ENCODE results near the gene ELAVL2.

Gene ELAVL2

DNA sequence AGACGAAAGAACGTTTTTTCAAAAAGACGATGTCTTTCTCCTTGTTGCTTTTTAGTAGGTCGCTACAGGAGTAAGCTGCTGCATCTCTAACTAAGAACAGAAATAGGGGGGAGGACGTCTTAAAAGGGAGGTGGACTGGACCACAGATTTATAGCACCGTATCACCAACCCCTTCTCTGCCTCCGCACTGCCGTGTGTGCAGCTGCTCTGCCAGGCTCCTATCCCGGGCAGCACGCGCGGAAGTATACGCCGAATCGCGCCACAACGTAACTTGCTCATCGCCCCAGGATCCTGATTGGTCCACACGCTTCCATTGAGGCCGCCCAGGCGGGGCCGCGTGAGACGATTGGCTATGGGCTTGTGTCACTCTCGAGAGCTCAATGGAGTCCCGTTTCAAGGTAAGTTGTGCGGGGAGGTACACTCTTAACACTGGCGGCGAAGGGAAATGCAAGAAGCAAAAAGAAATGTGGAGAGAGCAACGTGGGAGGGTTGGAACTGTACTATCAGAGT, at the start of gene ELAVL2:
Gene ELAVL2 (minus strand): TSS at position 121 of the 510 bp plus-strand sequence. CDS start 64,006 bp downstream, outside the sequence.
- Histone ChIP-seq H3K4me3 (ENCODE audit: low read depth, low read length) (peak within 1 kb of the TSS; percentile 75), H3K27me3 (ENCODE audit: control insufficient read depth, insufficient read depth, low read length) (peaks cover 92% of the 10 kb centered on the region), H3K4me1 (ENCODE audit: control insufficient read depth, insufficient read depth, low read length) (peaks cover 19% of the 10 kb centered on the region), H3K9ac (ENCODE audit: low read length) (no peak within 1 kb of the TSS), H3K27ac (ENCODE audit: low read depth, low read length) (no peak within 1 kb of the TSS), H3K36me3 (ENCODE audit: control insufficient read depth, insufficient read depth, low read length) (no peaks in the 10 kb centered on the region), H3K9me3 (ENCODE audit: control insufficient read depth, insufficient read depth, low read depth, low read length) (no peaks in the 10 kb centered on the region)

DNA sequence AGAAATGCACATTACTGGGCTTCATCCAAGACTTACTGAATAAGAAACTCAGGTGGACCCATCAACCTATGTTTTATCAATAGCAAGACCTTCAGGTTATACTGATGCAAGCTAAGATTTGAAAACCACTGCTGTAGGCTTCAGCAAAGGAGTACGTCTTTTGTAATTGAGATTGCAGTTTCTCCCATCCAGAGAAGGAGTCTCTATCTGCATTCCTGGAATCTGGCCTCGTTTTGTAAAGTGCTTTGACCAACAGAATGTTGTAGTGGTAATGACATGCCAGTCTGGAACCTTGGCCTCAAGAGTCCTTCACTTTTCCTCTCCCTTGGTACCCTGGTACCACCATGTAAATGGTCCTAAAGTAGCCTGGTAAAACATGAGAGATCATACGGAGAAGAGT, 32.2 kb upstream of the ELAVL2 start:
- Histone ChIP-seq H3K4me1 (ENCODE audit: control insufficient read depth, insufficient read depth, low read length) (no peaks in the 10 kb centered on the region), H3K27me3 (ENCODE audit: control insufficient read depth, insufficient read depth, low read length) (no peaks in the 10 kb centered on the region), H3K36me3 (ENCODE audit: control insufficient read depth, insufficient read depth, low read length) (no peaks in the 10 kb centered on the region), H3K9me3 (ENCODE audit: control insufficient read depth, insufficient read depth, low read depth, low read length) (no peaks in the 10 kb centered on the region), H3K4me3 (ENCODE audit: low read depth, low read length) (no peak overlapping the region), H3K9ac (ENCODE audit: low read length) (no peak overlapping the region), H3K27ac (ENCODE audit: low read depth, low read length) (no peak overlapping the region)

DNA sequence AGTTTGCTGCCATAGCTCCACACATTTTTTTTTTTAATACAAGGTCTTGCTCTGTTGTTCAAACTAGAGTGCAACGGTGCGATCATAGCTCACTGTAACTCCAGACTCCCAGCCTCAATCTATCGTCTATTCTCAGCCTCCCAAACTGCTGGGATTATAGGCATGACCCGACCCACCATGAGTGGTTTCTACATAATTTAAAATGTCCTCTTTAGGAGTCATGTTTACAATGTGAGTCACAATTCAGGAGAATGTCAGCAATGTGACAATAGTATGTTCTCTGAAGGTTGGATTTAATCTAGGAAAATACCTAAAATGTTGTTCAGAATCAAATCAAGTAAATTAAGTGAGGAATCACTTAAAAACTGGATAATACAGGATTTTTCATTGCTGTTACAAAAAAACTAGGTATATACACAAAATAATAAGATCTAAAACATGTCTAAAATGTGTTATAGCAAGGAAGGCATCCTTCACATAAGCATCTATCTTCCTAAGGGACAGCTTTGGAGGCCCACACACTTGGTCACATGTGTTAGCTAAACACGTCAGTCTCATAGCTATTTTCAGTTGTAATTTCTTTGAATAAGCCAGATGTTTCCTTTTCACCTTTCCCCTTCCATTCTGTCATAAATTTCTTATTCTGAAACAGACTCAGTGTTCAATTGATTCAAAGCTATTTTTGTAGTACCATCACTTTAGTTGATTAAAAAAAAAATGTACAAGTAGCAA, 30.0 kb upstream of the ELAVL2 start:
- no peak overlapping the region for H3K9ac ChIP-seq (ENCODE audit: low read length)
- H3K27ac ChIP-seq (ENCODE audit: low read depth, low read length), result no peak overlapping the region
- no peaks in the 10 kb centered on the region for H3K36me3 ChIP-seq (ENCODE audit: control insufficient read depth, insufficient read depth, low read length)
- no peaks in the 10 kb centered on the region for H3K4me1 ChIP-seq (ENCODE audit: control insufficient read depth, insufficient read depth, low read length)
- no peaks in the 10 kb centered on the region for H3K9me3 ChIP-seq (ENCODE audit: control insufficient read depth, insufficient read depth, low read depth, low read length)
- H3K4me3 ChIP-seq (ENCODE audit: low read depth, low read length), result no peak overlapping the region
- H3K27me3 ChIP-seq (ENCODE audit: control insufficient read depth, insufficient read depth, low read length), result peaks cover 13% of the 10 kb centered on the region

- Histone ChIP-seq H3K9me3 (ENCODE audit: control insufficient read depth, insufficient read depth, low read depth, low read length) (no peaks in the 10 kb centered on the region), H3K27ac (ENCODE audit: low read depth, low read length) (no peak overlapping the region), H3K4me1 (ENCODE audit: control insufficient read depth, insufficient read depth, low read length) (peaks cover 8% of the 10 kb centered on the region), H3K4me3 (ENCODE audit: low read depth, low read length) (peak overlapping the region; percentile 74), H3K27me3 (ENCODE audit: control insufficient read depth, insufficient read depth, low read length) (peaks cover 36% of the 10 kb centered on the region), H3K36me3 (ENCODE audit: control insufficient read depth, insufficient read depth, low read length) (no peaks in the 10 kb centered on the region), H3K9ac (ENCODE audit: low read length) (peak overlapping the region; percentile 27)
Measured at GRCh38 chr9:23850690-23851629, 24.9 kb upstream of the ELAVL2 start.

DNA sequence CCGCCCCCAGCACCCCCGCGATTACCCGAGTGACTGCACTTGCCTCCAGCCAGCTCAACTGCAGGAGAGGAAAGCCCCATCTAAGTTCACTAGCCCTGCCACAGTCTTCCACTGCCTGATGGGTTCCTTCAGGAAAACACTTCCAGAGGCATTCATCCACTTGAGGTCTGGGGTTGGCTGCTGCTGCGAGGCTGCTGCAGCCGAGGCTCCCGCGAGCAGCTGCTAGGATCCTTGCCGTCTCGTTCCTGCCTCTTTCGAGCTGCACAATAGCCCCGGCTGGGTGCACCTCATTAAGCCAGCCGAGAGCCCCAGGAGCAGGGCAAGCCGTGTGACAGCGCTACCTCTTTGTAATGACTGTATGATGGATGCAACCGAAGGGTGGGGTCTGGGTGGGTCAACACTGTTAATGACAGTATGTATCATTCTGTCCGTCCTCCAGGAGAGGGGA, 24.2 kb upstream of the ELAVL2 start:
- H3K36me3 ChIP-seq (ENCODE audit: control insufficient read depth, insufficient read depth, low read length), result no peaks in the 10 kb centered on the region
- H3K27ac ChIP-seq (ENCODE audit: low read depth, low read length), result no peak overlapping the region
- H3K9me3 ChIP-seq (ENCODE audit: control insufficient read depth, insufficient read depth, low read depth, low read length), result no peaks in the 10 kb centered on the region
- peaks cover 36% of the 10 kb centered on the region for H3K27me3 ChIP-seq (ENCODE audit: control insufficient read depth, insufficient read depth, low read length)
- H3K9ac ChIP-seq (ENCODE audit: low read length), result no peak overlapping the region
- H3K4me1 ChIP-seq (ENCODE audit: control insufficient read depth, insufficient read depth, low read length), result peaks cover 8% of the 10 kb centered on the region
- peak overlapping the region; percentile 74 for H3K4me3 ChIP-seq (ENCODE audit: low read depth, low read length)

- Histone ChIP-seq H3K27me3 (ENCODE audit: control insufficient read depth, insufficient read depth, low read length) (peaks cover 36% of the 10 kb centered on the region), H3K4me1 (ENCODE audit: control insufficient read depth, insufficient read depth, low read length) (peaks cover 8% of the 10 kb centered on the region), H3K27ac (ENCODE audit: low read depth, low read length) (no peak overlapping the region), H3K36me3 (ENCODE audit: control insufficient read depth, insufficient read depth, low read length) (no peaks in the 10 kb centered on the region), H3K4me3 (ENCODE audit: low read depth, low read length) (peak overlapping the region; percentile 74), H3K9me3 (ENCODE audit: control insufficient read depth, insufficient read depth, low read depth, low read length) (no peaks in the 10 kb centered on the region), H3K9ac (ENCODE audit: low read length) (no peak overlapping the region)
Measured at GRCh38 chr9:23849379-23850035, 23.5 kb upstream of the ELAVL2 start.

GRCh38 chr9:23842565-23843129, 16.6 kb upstream of the ELAVL2 start:
- Histone ChIP-seq H3K9ac (ENCODE audit: low read length) (no peak overlapping the region), H3K9me3 (ENCODE audit: control insufficient read depth, insufficient read depth, low read depth, low read length) (no peaks in the 10 kb centered on the region), H3K36me3 (ENCODE audit: control insufficient read depth, insufficient read depth, low read length) (no peaks in the 10 kb centered on the region), H3K27me3 (ENCODE audit: control insufficient read depth, insufficient read depth, low read length) (no peaks in the 10 kb centered on the region), H3K27ac (ENCODE audit: low read depth, low read length) (no peak overlapping the region), H3K4me1 (ENCODE audit: control insufficient read depth, insufficient read depth, low read length) (peaks cover 7% of the 10 kb centered on the region; the same call in 1 of the 2 replicates), H3K4me3 (ENCODE audit: low read depth, low read length) (no peak overlapping the region)

- no peaks in the 10 kb centered on the region for H3K36me3 ChIP-seq (ENCODE audit: control insufficient read depth, insufficient read depth, low read length)
- no peak overlapping the region for H3K9ac ChIP-seq (ENCODE audit: low read length)
- no peak overlapping the region for H3K4me3 ChIP-seq (ENCODE audit: low read depth, low read length)
- H3K27me3 ChIP-seq (ENCODE audit: control insufficient read depth, insufficient read depth, low read length), result 0 out of 2 replicates have a peak, but pooled peaks cover 4% of the 10 kb centered on the region
- no peaks in the 10 kb centered on the region for H3K9me3 ChIP-seq (ENCODE audit: control insufficient read depth, insufficient read depth, low read depth, low read length)
- peaks cover 7% of the 10 kb centered on the region; the same call in 1 of the 2 replicates for H3K4me1 ChIP-seq (ENCODE audit: control insufficient read depth, insufficient read depth, low read length)
- H3K27ac ChIP-seq (ENCODE audit: low read depth, low read length), result no peak overlapping the region
Measured at GRCh38 chr9:23841304-23841703, 15.3 kb upstream of the ELAVL2 start.

DNA sequence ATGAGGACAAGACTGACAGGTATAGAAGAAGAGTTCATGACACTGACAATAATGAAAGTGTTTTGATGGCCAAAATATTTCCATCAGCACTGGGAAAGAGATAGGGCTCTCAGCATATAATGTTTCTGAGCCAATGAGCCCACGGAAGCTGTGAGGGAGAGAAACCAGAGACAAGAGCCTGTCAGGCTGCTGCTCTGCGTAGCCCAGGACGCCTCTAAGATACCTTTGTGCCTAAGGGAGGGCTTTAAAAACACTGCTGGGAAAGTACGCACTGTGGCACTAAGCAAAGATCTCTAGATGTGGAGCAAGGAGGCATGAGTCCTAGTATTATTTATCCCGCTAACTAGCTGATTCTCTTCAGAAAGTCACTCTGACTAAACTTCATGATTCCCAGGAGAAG, 11.0 kb upstream of the ELAVL2 start:
- no peak overlapping the region for H3K4me3 ChIP-seq (ENCODE audit: low read depth, low read length)
- no peaks in the 10 kb centered on the region for H3K9me3 ChIP-seq (ENCODE audit: control insufficient read depth, insufficient read depth, low read depth, low read length)
- H3K27me3 ChIP-seq (ENCODE audit: control insufficient read depth, insufficient read depth, low read length), result peaks cover 21% of the 10 kb centered on the region
- peaks cover 7% of the 10 kb centered on the region; the same call in 1 of the 2 replicates for H3K4me1 ChIP-seq (ENCODE audit: control insufficient read depth, insufficient read depth, low read length)
- H3K27ac ChIP-seq (ENCODE audit: low read depth, low read length), result no peak overlapping the region
- H3K36me3 ChIP-seq (ENCODE audit: control insufficient read depth, insufficient read depth, low read length), result no peaks in the 10 kb centered on the region
- no peak overlapping the region for H3K9ac ChIP-seq (ENCODE audit: low read length)

GRCh38 chr9:23830929-23831730, 5.1 kb upstream of the ELAVL2 start:
- Histone ChIP-seq H3K27ac (ENCODE audit: low read depth, low read length) (no peak overlapping the region), H3K36me3 (ENCODE audit: control insufficient read depth, insufficient read depth, low read length) (no peaks in the 10 kb centered on the region), H3K4me1 (ENCODE audit: control insufficient read depth, insufficient read depth, low read length) (peaks cover 13% of the 10 kb centered on the region), H3K9ac (ENCODE audit: low read length) (no peak overlapping the region), H3K9me3 (ENCODE audit: control insufficient read depth, insufficient read depth, low read depth, low read length) (no peaks in the 10 kb centered on the region), H3K4me3 (ENCODE audit: low read depth, low read length) (peak overlapping the region; percentile 60), H3K27me3 (ENCODE audit: control insufficient read depth, insufficient read depth, low read length) (peaks cover 71% of the 10 kb centered on the region)

Measured in HUES6 (cell line).